Measurements from ENCODE around the gene SALL3.

SALL3 gene

GRCh38 chr18:79005653-79006052 lies 26.0 kb downstream of the SALL3 start:
- TF ChIP-seq CTCF (IDR thresholded peaks at IDR 0.05; ENCODE audit: insufficient read depth, low read depth, low read length, missing control alignments), result no peak
- no peak for DNase-seq (ENCODE audit: low read depth)
- no peak overlapping the region for H3K4me3 ChIP-seq (ENCODE audit: low read depth, low read length)

GRCh38 chr18:79006106-79006795 lies 26.6 kb downstream of the SALL3 start:
- DNase-seq (ENCODE audit: low read depth), result no peak
- H3K4me3 ChIP-seq (ENCODE audit: low read depth, low read length), result no peak overlapping the region
- no peak for TF ChIP-seq CTCF (IDR thresholded peaks at IDR 0.05; ENCODE audit: insufficient read depth, low read depth, low read length, missing control alignments)

- no peak overlapping the region for H3K4me3 ChIP-seq (ENCODE audit: low read depth, low read length)
- TF ChIP-seq CTCF (IDR thresholded peaks at IDR 0.05; ENCODE audit: insufficient read depth, low read depth, low read length, missing control alignments), result no peak
- no peak for DNase-seq (ENCODE audit: low read depth)
Observed at GRCh38 chr18:79007440-79007839, 27.8 kb downstream of the SALL3 start.

GRCh38 chr18:79008356-79008940 lies 28.8 kb downstream of the SALL3 start:
- no peak for TF ChIP-seq CTCF (IDR thresholded peaks at IDR 0.05; ENCODE audit: insufficient read depth, low read depth, low read length, missing control alignments)
- DNase-seq (ENCODE audit: low read depth), result no peak
- no peak overlapping the region for H3K4me3 ChIP-seq (ENCODE audit: low read depth, low read length)

GRCh38 chr18:79010802-79011201 lies 31.2 kb downstream of the SALL3 start:
- no peak overlapping the region for H3K4me3 ChIP-seq (ENCODE audit: low read depth, low read length)
- no peak for TF ChIP-seq CTCF (IDR thresholded peaks at IDR 0.05; ENCODE audit: insufficient read depth, low read depth, low read length, missing control alignments)
- DNase-seq (ENCODE audit: low read depth), result no peak

GRCh38 chr18:79011300-79011870 lies 31.8 kb downstream of the SALL3 start:
- H3K4me3 ChIP-seq (ENCODE audit: low read depth, low read length), result no peak overlapping the region
- no peak for TF ChIP-seq CTCF (IDR thresholded peaks at IDR 0.05; ENCODE audit: insufficient read depth, low read depth, low read length, missing control alignments)
- no peak for DNase-seq (ENCODE audit: low read depth)
